Vagina (tissue), 2 donors: Measurements from ENCODE around the gene MS4A6E. TPM values are rescaled to one million over a fixed set of nuclear protein-coding genes. Genes with fewer than 3 reads are reported as not detected.

ENCODE experiments used
- DNase-seq, 2 donors: peaks; one replicate each; pipeline ENCODE4 v3.0.0-alpha.2; 2017; ENCODE audit errors: extremely low spot score in 2 of 2
- H3K27ac ChIP-seq: fragments of 200-600 bp; sonication (generic); one replicate; pipeline ENCODE4 v1.5.1; 2019
- H3K27me3 ChIP-seq: fragments of 200-600 bp; sonication (generic); one replicate; pipeline ENCODE4 v1.5.1; 2019
- H3K36me3 ChIP-seq, 2 donors: fragments of 200-600 bp; sonication (generic); one replicate each; pipeline ENCODE4 v1.5.1; 2017 to 2019
- H3K4me1 ChIP-seq: fragments of 200-600 bp; sonication (generic); one replicate; pipeline ENCODE4 v1.5.1; 2019
- H3K4me3 ChIP-seq, 2 donors: fragments of 200-600 bp; sonication (generic); 1 replicate in 1 of 2; 2 replicates in 1 of 2; pipeline ENCODE4 v1.5.1; 2016 to 2019
- H3K9me3 ChIP-seq: fragments of 200-600 bp; sonication (generic); one replicate; pipeline ENCODE4 v1.5.1; 2019
- POLR2A ChIP-seq, 2 donors: fragments of 450-650 bp; IDR thresholded peaks; one replicate each; pipeline ENCODE4 v1.6.1; 2017; ENCODE audit warnings: antibody characterized with exemption in 2 of 2, mild to moderate bottlenecking in 2 of 2, moderate library complexity in 2 of 2
- POLR2AphosphoS5 ChIP-seq, 2 donors: sonication (generic); formaldehyde crosslinking; IDR thresholded peaks; one replicate each; pipeline ENCODE4 v1.9.0; 2017; ENCODE audit warnings: antibody characterized with exemption in 2 of 2, mild to moderate bottlenecking in 2 of 2, low read depth in 1 of 2; ENCODE audit not compliant: insufficient read depth in 1 of 2
- intact Hi-C: fragments of 100-400 bp; cut with DNase I; formaldehyde crosslinking; loops from one replicate; pipeline ENCODE4 v1.15.1; 2023
- total RNA-seq: library from RNA; depleted of rRNA; stranded (reverse); fragments of >200 nt; gene quantifications from one replicate; pipeline ENCODE4 v1.2.3, GENCODE V29; 2016
- TF ChIP-seq, protein P1 (sequence below), 3 experiments: fragments of 450-650 bp in 2 of 3; fragments of 200-600 bp in 1 of 3; sonication (generic) in 1 of 3; IDR thresholded peaks; one replicate each; pipeline ENCODE4 v1.5.1; 2017 to 2019; ENCODE audit warnings: antibody characterized with exemption in 3 of 3, mild to moderate bottlenecking in 2 of 3, moderate library complexity in 2 of 3

Gene MS4A6E
- total RNA-seq, 1 donor from 2014 or later, result 3.4 TPM

- no peaks in the 10 kb centered on the region for H3K36me3 ChIP-seq
- TF ChIP-seq POLR2AphosphoS5 (IDR thresholded peaks at IDR 0.05; ENCODE audit: insufficient read depth in 1 of 2, low read depth in 1 of 2) (no peak), POLR2A (IDR thresholded peaks at IDR 0.05) (no peak)
- TF ChIP-seq, protein P1, sequence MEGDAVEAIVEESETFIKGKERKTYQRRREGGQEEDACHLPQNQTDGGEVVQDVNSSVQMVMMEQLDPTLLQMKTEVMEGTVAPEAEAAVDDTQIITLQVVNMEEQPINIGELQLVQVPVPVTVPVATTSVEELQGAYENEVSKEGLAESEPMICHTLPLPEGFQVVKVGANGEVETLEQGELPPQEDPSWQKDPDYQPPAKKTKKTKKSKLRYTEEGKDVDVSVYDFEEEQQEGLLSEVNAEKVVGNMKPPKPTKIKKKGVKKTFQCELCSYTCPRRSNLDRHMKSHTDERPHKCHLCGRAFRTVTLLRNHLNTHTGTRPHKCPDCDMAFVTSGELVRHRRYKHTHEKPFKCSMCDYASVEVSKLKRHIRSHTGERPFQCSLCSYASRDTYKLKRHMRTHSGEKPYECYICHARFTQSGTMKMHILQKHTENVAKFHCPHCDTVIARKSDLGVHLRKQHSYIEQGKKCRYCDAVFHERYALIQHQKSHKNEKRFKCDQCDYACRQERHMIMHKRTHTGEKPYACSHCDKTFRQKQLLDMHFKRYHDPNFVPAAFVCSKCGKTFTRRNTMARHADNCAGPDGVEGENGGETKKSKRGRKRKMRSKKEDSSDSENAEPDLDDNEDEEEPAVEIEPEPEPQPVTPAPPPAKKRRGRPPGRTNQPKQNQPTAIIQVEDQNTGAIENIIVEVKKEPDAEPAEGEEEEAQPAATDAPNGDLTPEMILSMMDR (IDR thresholded peaks at IDR 0.05), result no peak
- H3K9me3 ChIP-seq, result no peaks in the 10 kb centered on the region
- no peak overlapping the region for H3K27ac ChIP-seq
- no peaks in the 10 kb centered on the region for H3K4me1 ChIP-seq
- intact Hi-C loops, result no loop called here
- no peak for DNase-seq
- no peak overlapping the region for H3K4me3 ChIP-seq
- no peaks in the 10 kb centered on the region for H3K27me3 ChIP-seq
Measured at GRCh38 chr11:60315871-60316270, 11.2 kb upstream of the MS4A6E start.

DNA sequence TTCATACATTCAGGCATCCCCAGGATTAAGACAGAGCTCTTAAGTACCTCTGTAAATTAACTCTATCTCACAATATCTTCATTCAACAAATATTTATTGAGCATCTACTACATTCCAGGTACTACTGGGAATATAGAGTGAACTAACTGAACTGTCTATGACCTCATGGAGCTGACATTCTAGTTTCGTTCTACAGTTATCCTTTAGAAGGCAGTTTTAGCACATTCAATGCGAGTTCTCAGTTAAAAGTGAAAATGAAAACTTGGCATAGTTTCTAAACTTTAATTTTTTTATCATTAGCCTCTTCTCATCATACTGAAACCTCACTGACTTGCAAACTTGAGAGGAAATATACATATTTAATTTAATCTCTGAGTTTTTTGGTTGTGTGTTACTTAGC lies 10.7 kb upstream of the MS4A6E start:
- Histone ChIP-seq H3K27me3 (no peaks in the 10 kb centered on the region), H3K36me3 (no peaks in the 10 kb centered on the region), H3K27ac (no peak overlapping the region), H3K4me3 (no peak overlapping the region), H3K9me3 (no peaks in the 10 kb centered on the region), H3K4me1 (no peaks in the 10 kb centered on the region)
- intact Hi-C loops, result no loop called here
- TF ChIP-seq POLR2AphosphoS5 (IDR thresholded peaks at IDR 0.05; ENCODE audit: insufficient read depth in 1 of 2, low read depth in 1 of 2), result no peak
- no peak for TF ChIP-seq POLR2A (IDR thresholded peaks at IDR 0.05)
- TF ChIP-seq, protein P1 (IDR thresholded peaks at IDR 0.05), result no peak
- no peak for DNase-seq

- Histone ChIP-seq H3K4me3 (no peak overlapping the region), H3K9me3 (no peaks in the 10 kb centered on the region), H3K27ac (no peak overlapping the region), H3K36me3 (no peaks in the 10 kb centered on the region), H3K4me1 (no peaks in the 10 kb centered on the region), H3K27me3 (no peaks in the 10 kb centered on the region)
- intact Hi-C loops, result no loop called here
- DNase-seq, result no peak
- TF ChIP-seq POLR2A (IDR thresholded peaks at IDR 0.05) (no peak), POLR2AphosphoS5 (IDR thresholded peaks at IDR 0.05; ENCODE audit: insufficient read depth in 1 of 2, low read depth in 1 of 2) (no peak)
- TF ChIP-seq, protein P1 (IDR thresholded peaks at IDR 0.05), result no peak
Measured at GRCh38 chr11:60318726-60319125, 8.3 kb upstream of the MS4A6E start.

DNA sequence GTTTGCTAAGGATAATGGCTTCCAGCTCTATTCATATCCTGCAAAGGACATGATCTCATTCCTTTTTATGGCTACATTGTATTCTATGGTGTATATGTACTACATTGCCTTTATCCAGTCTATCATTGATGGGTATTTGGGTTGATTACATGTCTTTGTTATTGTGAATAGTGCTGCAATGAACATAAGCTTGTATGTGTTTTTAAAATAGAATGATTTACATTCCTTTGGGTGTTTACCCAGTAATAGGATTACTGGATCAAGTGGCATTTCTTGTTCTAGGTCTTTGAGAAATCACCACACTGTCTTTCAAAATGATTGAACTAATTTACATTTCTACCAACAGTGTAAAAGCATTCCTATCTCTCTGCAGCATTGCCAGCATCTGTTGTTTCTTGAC lies 6.0 kb upstream of the MS4A6E start:
- no peaks in the 10 kb centered on the region for H3K4me1 ChIP-seq
- no peaks in the 10 kb centered on the region for H3K36me3 ChIP-seq
- no peaks in the 10 kb centered on the region for H3K27me3 ChIP-seq
- H3K4me3 ChIP-seq, result no peak overlapping the region
- no peak for DNase-seq
- H3K27ac ChIP-seq, result no peak overlapping the region
- H3K9me3 ChIP-seq, result no peaks in the 10 kb centered on the region
- TF ChIP-seq POLR2AphosphoS5 (IDR thresholded peaks at IDR 0.05; ENCODE audit: insufficient read depth in 1 of 2, low read depth in 1 of 2), result no peak
- intact Hi-C loops, result no loop called here

DNA sequence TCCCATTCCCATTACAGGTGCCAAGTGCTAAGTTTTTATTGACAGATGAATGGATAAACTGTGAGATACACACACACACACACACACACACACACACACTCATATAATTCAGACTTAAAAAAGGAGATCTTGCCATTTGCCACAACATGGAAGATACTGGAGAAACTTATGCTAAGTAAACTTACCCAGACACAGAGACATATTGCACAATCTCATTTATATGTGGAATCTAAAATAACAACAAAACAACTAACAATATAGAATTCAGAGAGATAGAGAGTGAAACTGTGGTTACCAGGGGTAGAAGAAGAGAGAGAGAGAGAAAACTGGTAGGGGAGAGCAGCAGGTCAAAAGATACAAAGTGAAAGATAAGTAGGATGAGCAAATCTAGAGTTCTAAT lies 1.4 kb downstream of the MS4A6E start:
- H3K27me3 ChIP-seq, result no peaks in the 10 kb centered on the region
- H3K4me3 ChIP-seq, result no peak overlapping the region
- no peak for DNase-seq
- no peak overlapping the region for H3K27ac ChIP-seq
- H3K36me3 ChIP-seq, result no peaks in the 10 kb centered on the region
- no peaks in the 10 kb centered on the region for H3K4me1 ChIP-seq
- intact Hi-C loops, result no loop called here
- no peak for TF ChIP-seq POLR2A (IDR thresholded peaks at IDR 0.05)
- no peak for TF ChIP-seq POLR2AphosphoS5 (IDR thresholded peaks at IDR 0.05; ENCODE audit: insufficient read depth in 1 of 2, low read depth in 1 of 2)
- TF ChIP-seq, protein P1 (IDR thresholded peaks at IDR 0.05), result no peak
- H3K9me3 ChIP-seq, result no peaks in the 10 kb centered on the region

DNA sequence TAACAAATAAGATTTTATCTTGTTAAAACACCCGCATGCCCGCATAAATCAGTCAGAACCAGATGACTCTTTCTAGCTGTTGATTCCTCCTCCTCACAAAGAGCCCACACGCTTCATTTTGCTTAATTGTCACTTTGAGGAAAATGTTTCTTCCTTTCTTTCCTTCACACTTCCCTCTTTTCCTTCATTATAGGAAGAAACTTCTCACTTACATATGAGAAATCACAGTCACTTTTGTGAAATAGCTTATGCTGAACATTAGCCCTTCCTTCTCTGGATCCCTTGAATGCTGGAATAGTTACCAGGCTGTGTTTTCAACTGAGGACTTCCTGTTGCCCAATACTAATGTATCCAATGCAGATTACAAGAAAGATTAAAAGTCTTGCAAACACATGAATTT lies 5.8 kb downstream of the MS4A6E start:
- no peak overlapping the region for H3K4me3 ChIP-seq
- H3K27me3 ChIP-seq, result no peaks in the 10 kb centered on the region
- H3K4me1 ChIP-seq, result no peaks in the 10 kb centered on the region
- no peak for DNase-seq
- no peak overlapping the region for H3K27ac ChIP-seq
- H3K9me3 ChIP-seq, result no peaks in the 10 kb centered on the region
- TF ChIP-seq POLR2A (IDR thresholded peaks at IDR 0.05) (no peak), POLR2AphosphoS5 (IDR thresholded peaks at IDR 0.05; ENCODE audit: insufficient read depth in 1 of 2, low read depth in 1 of 2) (no peak)
- TF ChIP-seq, protein P1 (IDR thresholded peaks at IDR 0.05), result no peak
- intact Hi-C loops, result no loop called here
- H3K36me3 ChIP-seq, result no peaks in the 10 kb centered on the region
